NCI-H187 (cell line): ENCODE measurements around the gene OR52A1.
"Not testable (repeated sequence)": the region's sequence is repeated elsewhere in the genome, so short reads cannot be mapped to it uniquely, and the experiment has no call there.

Experiments
- DNase-seq, 2 experiments: peaks; one replicate each; lab custom pipeline; 2025; lab: John Stamatoyannopoulos, UW

Gene OR52A1

DNA sequence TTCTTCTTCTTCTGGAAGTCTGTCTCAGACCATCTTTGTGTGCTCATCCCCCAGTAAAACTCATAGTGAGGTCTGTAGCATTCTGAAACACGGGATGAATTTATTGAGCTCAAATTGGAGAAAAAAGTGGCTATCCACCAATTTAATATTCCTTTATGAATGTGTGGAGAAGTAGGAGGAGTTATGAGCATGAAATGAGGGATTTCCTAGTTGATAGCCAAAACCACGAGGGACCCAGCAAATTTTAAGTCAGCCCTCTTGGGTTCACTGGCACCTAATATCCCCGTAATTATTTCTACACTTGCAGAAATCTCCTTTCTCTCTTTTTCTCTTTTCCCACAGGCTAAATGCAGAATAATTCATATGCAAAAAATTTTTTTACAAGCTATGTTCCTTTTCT is at the start of gene OR52A1:
Gene OR52A1, minus strand, starts transcription at position 101 of the 400 bp plus-strand sequence. CDS start 2,388 bp downstream, outside the sequence.
- no peak for DNase-seq

DNA sequence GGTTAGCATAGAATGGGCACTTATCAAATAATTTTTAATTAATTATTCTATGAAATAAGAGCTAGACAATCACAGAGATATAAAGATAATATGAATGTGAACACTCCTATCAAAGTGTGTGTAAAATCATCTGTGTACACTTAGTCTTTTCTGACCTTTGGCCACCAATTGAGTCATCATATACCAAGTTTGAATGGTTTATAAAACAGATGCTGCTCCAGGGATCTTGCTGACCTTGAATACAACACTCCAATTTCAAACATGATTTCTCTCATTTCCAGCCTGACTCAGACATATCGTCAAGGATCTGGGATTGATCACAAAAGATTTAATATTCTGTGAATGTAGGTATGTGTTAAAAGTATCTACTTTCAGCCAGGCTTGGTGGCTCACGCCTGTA is 48.8 kb upstream of the OR52A1 start:
- no peak for DNase-seq

- DNase-seq: no peak
Measured at GRCh38 chr11:5200582-5200981, 46.0 kb upstream of the OR52A1 start, which contains the start of gene OR51V1. TSS of gene OR51V1 (minus strand) at chr11:5200682. CDS start at chr11:5200682, 0 bp downstream.

GRCh38 chr11:5198285-5198684 is 43.7 kb upstream of the OR52A1 start:
- no peak for DNase-seq

DNA sequence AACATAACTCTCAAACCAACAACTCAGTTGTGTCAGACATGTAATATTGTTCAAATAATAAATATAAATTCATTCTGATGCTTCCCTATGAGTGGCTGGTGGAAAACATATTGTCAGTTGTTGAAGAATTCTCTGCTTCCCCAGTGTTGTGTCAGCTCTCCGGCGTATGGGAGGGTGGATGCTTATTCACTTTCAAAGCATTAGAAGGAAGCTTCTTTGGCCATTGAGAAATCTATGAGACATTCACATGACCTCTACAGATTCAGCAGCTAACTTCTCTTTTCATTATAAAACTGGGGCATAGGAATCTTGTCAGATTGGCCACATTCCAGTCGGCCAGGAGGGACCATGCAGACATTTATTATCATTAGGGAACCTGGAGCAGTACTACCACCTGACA is 43.0 kb upstream of the OR52A1 start:
- DNase-seq: no peak

DNA sequence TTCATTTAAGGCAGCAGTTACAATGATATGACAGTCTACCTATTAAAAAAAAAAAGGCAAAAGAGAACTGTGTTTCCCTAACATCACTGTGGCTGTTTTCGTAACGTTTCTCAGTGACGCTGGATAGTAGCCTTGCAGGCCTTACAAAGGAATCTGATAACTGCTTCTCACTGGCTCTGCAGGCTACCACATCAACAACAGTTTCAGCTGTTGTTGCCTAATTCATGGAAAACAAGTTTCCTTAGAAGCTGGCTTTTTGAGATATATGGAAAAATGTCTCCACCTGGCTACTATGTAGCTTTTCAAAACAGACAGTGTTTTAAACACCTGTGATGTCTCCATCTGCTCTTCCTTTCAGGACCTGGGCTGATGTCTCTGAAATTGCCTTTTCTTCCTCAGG is 42.2 kb upstream of the OR52A1 start:
- DNase-seq: no peak

DNA sequence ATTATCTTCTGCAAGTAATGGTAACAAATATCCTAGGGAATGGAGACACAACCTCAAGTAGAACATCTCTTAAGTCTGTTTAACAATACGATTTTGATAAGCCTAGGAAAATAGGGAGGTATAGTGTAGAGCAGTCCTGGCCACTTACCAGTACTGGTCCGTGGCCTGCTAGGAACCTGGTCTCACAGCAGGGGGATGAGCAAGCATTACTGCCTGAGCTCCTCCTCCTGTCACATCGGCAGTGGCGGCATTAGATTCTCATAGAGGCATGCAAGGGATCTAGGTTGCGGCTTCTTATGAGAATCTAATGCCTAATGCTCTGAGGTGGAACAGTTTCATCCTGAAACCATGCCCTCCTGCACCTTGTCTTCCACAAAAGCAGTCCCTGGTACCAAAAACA is 41.5 kb upstream of the OR52A1 start:
- DNase-seq: no peak

DNA sequence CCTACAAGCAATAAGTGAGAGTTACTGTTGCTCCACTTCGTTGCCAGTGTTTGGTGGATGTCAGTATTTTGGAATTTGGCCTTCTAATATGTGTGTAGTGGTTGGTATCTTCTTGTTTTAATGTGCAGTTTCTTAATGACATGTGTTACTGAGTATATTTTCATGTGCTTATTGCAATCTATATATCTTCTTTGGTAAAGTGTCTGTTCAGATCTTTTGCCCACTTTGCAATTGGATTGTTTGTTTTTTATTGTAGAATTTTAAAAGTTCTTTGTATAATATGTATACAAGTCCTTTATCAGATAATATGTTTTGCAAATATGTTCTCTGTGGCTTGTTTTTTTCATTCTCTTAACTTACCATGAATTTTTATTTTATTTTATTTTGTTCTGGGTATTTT is 38.2 kb upstream of the OR52A1 start:
- DNase-seq: no peak

DNA sequence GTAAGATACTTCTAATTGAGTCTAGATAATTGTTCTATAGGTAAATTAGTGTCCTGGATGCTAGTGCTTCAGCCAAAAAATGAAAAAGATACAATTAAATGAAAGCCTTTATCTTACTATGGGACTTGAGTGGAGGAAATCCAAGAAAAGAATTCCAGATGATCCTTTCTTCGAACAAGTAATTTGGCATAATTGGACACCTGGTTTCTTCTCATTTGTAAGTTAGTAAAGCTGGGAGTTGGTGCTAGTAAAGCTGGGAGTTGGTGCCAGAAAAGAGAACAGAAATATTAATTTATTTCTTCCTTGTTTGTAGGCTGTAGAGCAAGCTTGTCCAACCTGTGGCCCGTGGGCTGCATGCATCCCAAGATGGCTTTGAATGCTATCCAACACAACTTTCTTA is 33.6 kb upstream of the OR52A1 start:
- no peak for DNase-seq

DNA sequence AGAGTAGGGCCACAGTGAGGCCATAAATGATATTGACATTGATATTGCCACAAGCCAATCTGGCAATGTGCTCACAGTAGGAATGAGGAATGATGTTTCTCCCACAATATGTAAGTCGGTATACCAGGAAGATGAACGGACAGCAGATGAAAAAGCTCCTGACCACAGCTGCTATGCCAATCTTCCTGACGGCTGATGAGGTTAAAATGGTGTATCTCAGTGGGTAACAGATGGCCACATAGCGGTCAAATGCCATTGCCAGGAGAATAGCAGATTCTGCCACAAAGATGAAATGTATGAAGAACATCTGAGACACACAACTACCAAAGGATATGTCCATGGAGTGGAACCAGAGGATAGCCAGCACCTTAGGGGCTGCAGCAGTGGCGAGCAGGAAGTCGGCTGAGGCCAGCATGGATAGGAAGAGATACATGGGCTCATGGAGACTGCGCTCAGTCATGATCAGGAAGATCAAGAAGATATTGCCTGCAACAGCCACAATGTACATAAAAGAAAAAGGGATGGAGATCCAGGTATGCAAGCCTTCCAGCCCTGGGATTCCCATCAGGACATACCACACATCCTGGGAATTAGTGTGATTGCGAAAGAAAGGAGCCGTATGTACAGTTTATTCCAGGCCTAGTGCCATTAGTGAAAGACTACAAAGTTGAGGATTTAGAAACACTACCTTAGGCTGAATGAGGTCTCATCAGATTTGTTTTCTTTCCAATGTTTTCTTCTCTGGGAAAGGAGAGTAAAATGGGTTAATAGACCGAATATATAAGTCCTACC is 23.7 kb upstream of the OR52A1 start:
- no peak for DNase-seq

- no peak for DNase-seq
Measured at GRCh38 chr11:5174934-5175333, 20.4 kb upstream of the OR52A1 start.

GRCh38 chr11:5171856-5172255 is 17.3 kb upstream of the OR52A1 start:
- no peak for DNase-seq

- DNase-seq: not testable (repeated sequence)
Measured at GRCh38 chr11:5165898-5166297, 11.3 kb upstream of the OR52A1 start.

DNA sequence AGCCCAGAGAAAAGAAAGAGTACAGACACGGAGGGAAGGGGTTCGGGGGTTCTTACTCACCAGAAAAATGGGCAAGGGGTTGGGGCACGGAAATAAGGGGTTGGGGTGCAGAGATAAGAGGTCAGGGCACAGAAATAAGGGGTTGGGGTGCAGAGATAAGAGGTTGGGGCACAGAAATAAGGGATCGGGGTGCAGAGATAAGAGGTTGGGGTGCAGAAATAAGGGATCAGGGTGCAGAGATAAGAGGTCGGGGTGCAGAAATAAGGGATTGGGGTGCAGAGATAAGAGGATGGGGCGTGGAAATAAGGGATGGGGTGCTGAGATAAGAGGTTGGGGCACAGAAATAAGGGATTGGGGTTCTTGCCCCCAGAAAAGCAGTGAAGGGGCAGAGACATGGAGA is 10.2 kb upstream of the OR52A1 start:
- not testable (repeated sequence) for DNase-seq

DNA sequence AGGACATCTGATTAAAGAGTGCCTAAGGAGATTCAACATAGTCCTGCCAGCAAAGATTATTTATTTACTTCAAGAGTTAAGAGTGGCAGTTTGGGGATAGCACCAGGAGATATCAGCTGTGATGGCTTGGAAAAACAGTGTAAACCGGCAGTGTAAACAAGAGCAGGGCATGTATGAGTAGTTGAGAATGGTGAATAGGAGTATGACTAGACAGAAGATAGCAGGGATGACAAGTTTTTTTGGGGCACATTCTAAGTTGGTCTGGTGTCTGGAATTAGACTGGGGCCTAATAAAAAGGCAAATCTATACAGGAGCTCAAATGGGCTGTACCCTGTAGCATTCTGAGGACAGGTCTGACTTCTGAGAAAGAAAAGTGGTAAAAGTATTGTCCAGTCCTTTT is 6.5 kb upstream of the OR52A1 start:
- not testable (repeated sequence) for DNase-seq

DNA sequence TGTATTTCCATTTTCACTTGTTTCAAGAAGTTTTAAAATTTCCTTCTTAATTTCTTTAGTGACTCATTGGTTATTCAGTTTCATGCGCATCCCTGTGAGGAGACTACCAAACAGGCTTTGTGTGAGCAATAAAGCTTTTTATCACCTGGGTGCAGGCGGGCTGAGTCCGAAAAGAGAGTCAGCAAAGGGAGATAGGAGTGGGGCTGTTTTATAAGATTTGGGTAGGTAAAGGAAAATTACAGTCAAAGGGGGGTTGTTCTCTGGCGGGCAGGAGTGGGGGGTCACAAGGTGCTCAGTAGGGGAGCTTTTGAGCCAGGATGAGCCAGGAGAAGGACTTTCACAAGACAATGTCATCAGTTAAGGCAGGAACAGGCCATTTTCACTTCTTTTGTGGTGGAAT is 5.7 kb upstream of the OR52A1 start:
- not testable (repeated sequence) for DNase-seq

GRCh38 chr11:5159806-5160205 is 5.2 kb upstream of the OR52A1 start:
- DNase-seq: no peak

- no peak for DNase-seq
Measured at GRCh38 chr11:5153574-5154431, 754 bp downstream of the OR52A1 start.

DNA sequence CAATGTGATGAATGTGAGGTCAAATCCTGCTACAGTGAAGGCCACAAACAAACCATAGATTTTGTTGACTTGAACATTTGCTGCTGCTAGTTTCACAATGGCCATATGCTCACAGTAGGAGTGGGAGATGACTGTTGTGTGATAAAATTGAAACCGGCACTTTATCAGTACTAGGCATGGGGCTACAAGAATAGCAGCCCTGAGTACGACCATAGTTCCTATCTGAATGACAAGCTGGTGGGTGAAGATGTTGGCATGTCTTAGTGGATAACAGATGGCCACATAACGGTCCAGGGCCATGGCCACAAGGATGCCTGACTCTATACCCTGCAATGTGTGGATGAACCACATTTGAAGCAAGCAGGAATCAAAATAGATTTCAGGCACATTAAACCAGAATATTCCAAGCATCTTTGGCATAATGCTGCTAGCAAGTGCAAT is 2.8 kb downstream of the OR52A1 start:
- no peak for DNase-seq

- not testable (repeated sequence) for DNase-seq
Measured at GRCh38 chr11:5144206-5144605, 10.4 kb downstream of the OR52A1 start.

DNA sequence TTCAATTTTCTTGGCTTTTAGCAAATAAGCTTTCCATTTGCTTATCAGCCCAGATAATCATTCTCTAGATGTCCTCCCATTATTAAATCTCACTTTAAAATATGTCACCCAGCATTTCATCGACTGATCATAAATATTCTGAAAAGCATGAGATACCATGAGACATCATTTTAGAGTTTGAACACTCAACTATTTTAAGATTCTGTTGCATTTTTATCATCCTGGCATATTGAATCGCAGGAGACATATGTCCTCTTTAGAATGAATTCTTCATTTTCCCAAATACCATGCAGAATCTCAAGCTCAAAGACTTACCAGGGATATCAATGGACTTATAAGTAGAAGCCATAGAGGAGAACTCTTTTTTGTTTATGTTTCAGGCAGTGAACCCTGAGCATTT is 16.6 kb downstream of the OR52A1 start, which contains the start of gene OR52A5:
Gene OR52A5, minus strand, starts transcription at position 361 of the 400 bp plus-strand sequence. CDS start 5,714 bp downstream, outside the sequence.
- DNase-seq: no peak

- DNase-seq: no peak
Measured at GRCh38 chr11:5137014-5137413, 17.5 kb downstream of the OR52A1 start.

GRCh38 chr11:5136261-5136660 is 18.3 kb downstream of the OR52A1 start:
- no peak for DNase-seq
